GM12801 (cell line): ENCODE results near the gene XCL2.
"Not testable (repeated sequence)": the region's sequence is repeated elsewhere in the genome, so short reads cannot be mapped to it uniquely, and the experiment has no call there.

Experiments used
- TF ChIP-seq, protein P1 (sequence below): IDR thresholded peaks from one replicate; pipeline ENCODE4 v1.5.1; 2011; ENCODE audit warnings: control low read depth; ENCODE audit not compliant: insufficient read length; ENCODE audit errors: extremely low read depth

XCL2 gene, protein sequence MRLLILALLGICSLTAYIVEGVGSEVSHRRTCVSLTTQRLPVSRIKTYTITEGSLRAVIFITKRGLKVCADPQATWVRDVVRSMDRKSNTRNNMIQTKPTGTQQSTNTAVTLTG

DNA sequence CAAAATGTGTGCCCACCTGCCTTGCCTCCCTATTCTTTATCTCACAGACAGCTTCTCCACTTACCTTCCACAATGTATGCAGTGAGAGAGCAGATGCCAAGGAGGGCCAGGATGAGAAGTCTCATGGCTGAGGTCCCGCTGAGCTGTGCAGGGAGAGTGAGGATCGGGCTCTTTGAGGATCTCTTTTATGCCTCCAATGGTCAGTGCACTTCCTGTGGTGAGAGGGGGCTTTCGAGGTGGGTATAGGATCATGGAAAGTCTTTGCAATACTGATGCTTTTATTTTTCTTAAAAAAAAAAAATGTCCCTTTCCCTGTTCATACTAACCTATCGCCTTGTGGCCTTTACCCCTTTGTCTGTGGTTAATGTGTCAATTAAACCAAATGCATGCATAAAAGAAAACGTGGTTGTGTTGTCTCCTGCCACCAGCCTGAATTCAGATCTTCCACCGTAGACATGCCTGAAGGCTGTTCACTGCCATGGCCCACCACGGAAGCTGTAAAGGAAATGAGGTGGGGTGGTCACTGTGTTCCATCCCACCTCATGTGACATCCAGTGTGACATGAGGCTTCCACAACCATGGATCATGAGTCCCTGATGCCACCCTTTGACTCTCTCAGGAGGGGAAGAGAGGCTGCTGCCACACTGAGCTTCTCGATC lies at the start of gene XCL2:
TSS of gene XCL2 (minus strand) at position 158 of the 659 bp plus-strand sequence. CDS start at position 125, 33 bp downstream.
- TF ChIP-seq, protein P1, sequence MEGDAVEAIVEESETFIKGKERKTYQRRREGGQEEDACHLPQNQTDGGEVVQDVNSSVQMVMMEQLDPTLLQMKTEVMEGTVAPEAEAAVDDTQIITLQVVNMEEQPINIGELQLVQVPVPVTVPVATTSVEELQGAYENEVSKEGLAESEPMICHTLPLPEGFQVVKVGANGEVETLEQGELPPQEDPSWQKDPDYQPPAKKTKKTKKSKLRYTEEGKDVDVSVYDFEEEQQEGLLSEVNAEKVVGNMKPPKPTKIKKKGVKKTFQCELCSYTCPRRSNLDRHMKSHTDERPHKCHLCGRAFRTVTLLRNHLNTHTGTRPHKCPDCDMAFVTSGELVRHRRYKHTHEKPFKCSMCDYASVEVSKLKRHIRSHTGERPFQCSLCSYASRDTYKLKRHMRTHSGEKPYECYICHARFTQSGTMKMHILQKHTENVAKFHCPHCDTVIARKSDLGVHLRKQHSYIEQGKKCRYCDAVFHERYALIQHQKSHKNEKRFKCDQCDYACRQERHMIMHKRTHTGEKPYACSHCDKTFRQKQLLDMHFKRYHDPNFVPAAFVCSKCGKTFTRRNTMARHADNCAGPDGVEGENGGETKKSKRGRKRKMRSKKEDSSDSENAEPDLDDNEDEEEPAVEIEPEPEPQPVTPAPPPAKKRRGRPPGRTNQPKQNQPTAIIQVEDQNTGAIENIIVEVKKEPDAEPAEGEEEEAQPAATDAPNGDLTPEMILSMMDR: not testable (repeated sequence)

DNA sequence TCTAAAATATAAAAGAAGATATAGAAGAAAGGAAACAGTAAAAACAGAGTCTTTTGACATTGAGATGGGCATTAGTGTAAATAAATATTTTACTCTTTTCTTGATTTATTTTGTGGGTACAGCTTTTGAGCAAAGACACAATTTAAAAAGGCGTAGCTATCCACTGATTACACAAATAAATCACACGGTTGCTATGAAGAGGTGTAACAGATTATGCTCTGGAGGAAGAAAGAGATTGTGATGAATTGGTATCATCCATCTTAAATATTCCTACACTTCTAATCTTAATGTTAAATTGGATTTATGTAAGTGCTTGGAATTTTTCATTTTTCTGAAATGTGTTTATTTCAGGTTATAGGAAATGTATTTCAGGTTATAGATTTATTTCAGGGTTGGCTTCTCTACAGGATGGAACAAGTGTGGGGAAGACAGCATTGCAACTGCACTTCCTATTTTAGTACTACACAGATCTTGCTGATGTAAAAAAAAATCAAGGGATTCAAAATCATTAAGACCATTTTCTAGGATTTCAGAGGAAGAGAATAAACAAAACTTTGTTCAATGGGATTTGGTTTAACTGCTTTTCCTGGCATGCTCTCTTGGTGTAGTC lies 47.9 kb upstream of the XCL2 start:
- TF ChIP-seq, protein P1: no peak

DNA sequence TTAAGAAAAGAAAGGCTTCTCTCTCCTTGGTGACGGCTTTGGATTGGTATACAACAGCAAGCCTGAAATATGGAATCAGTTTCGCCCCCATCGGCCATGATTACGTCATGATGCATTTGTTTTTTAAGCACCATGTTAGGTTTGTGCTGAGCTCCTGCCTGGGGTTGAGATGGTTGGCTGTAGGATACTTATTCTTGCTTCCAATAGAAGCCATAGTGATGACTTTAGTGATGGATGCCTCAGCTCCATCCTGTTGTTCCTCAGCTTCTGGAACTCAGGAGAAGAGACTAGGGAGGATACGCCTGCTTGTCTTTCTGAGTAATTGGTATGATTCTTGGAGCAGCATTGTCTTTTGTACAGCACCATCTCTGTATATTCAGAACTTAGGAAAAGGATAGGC lies 47.3 kb upstream of the XCL2 start:
- TF ChIP-seq, protein P1: no peak

DNA sequence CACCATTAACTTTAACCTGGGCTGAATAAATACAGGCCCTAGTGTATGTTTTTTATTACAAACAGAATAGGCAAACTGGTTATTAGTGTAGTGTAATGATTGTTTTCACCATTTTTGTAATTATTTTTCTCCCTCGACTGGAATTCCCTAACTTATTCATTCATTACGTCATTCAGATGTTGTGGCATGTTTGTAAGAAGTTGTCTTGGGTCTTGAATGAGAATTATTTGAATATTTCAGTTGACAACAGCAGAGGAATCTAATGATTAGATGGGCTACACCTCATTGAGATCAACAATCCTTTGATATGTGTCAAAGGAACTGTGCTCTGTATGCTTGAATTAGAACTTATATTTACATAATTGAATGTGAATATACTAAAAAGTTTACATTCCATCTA lies 45.4 kb upstream of the XCL2 start:
- TF ChIP-seq, protein P1: no peak

DNA sequence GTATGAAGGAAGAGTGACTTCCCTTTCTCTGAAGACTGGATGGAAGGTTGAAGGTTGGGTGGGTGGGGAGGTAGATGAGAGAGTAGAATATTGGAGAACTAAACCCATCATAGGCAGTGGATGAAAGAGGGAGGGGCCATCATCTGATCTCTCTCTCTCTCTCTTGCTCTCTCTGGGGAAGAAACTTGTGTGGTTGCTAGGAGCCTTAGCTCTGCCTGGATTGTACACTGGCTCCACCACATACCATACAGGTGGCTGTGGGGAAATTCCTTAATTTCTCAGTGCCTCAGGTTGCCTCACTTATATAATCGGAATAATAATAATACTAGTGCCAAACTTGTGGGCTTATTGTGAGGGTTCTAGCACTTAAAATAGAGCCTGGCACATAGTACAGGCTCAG lies 42.1 kb upstream of the XCL2 start:
- TF ChIP-seq, protein P1: no peak

DNA sequence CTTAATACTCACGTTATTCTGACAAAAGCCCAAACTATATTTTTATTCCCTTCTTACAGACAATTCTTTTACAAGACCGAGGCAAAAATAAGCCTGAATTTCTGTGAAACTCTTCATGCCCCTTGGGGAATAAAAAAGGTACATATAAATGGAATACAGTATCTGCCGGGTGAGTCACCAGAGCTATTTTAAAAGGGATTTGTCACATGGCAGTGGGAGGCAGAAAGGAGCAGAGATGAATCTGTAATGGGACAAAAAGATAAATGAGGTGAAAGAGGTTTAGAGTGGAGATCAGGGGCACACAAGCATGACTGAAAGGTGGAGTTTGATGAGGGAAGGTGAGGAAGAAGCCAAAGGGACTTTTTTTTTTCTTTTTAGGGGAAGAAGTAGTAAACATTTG lies 41.4 kb upstream of the XCL2 start:
- TF ChIP-seq, protein P1: no peak

DNA sequence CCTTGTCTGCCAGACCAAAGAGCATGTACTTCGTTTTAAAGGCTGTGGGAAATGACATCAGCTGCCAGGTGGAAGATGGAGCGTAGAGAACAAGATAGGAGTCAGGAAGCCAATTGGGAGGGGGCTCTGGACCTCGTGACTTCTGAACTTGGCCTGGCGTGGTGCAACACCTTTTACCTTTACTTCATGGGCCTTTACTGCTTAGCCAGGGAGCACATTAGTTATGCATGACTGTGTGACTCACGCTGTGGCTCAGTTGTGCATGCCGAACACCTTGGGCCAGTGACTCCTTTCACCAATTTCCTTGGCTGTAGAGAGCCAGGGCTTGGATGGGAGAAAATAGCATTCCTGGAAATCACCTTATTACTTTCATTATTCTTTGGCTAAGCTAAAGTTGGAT lies 39.8 kb upstream of the XCL2 start:
- TF ChIP-seq, protein P1: no peak
